ENCODE results near the gene LIPI.

- no peak for TF ChIP-seq POLR2A (IDR thresholded peaks at IDR 0.05)
- no peak for TF ChIP-seq CTCF (IDR thresholded peaks at IDR 0.05)
- TF ChIP-seq EP300 (IDR thresholded peaks at IDR 0.05), result no peak
Measured at GRCh38 chr21:14095056-14095455, 115.7 kb downstream of the LIPI start.

All from upper lobe of left lung (tissue), 4 donors.